HL-60 (cell line): ENCODE results near the gene GFAP.

ENCODE experiments used
- DNase-seq, 2 experiments: peaks; one replicate each; pipeline ENCODE4 v3.0.0-alpha.2; 2010 to 2020; ENCODE audit warnings: low read depth in 1 of 2, low spot score in 1 of 2
- H3K27ac ChIP-seq: fragments of 250-450 bp; sonication (Bioruptor Pico); replicated peaks from 2 replicates; pipeline ENCODE4 v1.5.1; 2020; ENCODE audit warnings: mild to moderate bottlenecking, moderate library complexity
- H3K27me3 ChIP-seq: fragments of 250-450 bp; sonication (Bioruptor Pico); 2 replicates; pipeline ENCODE4 v1.5.1; 2021; ENCODE audit warnings: mild to moderate bottlenecking, moderate library complexity; ENCODE audit not compliant: insufficient read depth, poor library complexity, severe bottlenecking
- H3K4me3 ChIP-seq: replicated peaks from 2 replicates; pipeline ENCODE4 v1.5.1; 2011; ENCODE audit warnings: mild to moderate bottlenecking, control low read depth, low read length; ENCODE audit not compliant: insufficient read depth
- CTCF ChIP-seq: IDR thresholded peaks from one replicate; pipeline ENCODE4 v1.5.1; 2011; ENCODE audit warnings: low read length, control low read depth, inconsistent platforms; ENCODE audit not compliant: insufficient read depth
- GABPA ChIP-seq: IDR thresholded peaks from 2 replicates; pipeline ENCODE4 v1.6.1; 2012; ENCODE audit warnings: low read depth
- POLR2AphosphoS5 ChIP-seq: IDR thresholded peaks from 2 replicates; pipeline ENCODE4 v1.6.1; 2012; ENCODE audit warnings: low read depth
- REST ChIP-seq: IDR thresholded peaks from 2 replicates; pipeline ENCODE4 v1.6.1; 2012; ENCODE audit warnings: low read depth; ENCODE audit not compliant: insufficient replicate concordance
- SPI1 ChIP-seq: IDR thresholded peaks from 2 replicates; pipeline ENCODE4 v1.6.1; 2012; ENCODE audit warnings: low read depth, mild to moderate bottlenecking, borderline replicate concordance

GFAP gene

GRCh38 chr17:44931376-44931775, 16.1 kb upstream of the GFAP start:
- no peak overlapping the region for H3K27ac ChIP-seq
- no peak for DNase-seq
- no peak overlapping the region for H3K4me3 ChIP-seq
- H3K27me3 ChIP-seq = no peaks in the 10 kb centered on the region
- TF ChIP-seq SPI1 = no peak
- no peak for TF ChIP-seq GABPA
- no peak for TF ChIP-seq POLR2AphosphoS5
- TF ChIP-seq CTCF = no peak
- TF ChIP-seq REST = no peak

GRCh38 chr17:44930667-44931066, 15.4 kb upstream of the GFAP start:
- Histone ChIP-seq H3K27ac (no peak overlapping the region), H3K4me3 (no peak overlapping the region), H3K27me3 (no peaks in the 10 kb centered on the region)
- TF ChIP-seq SPI1 (no peak), GABPA (no peak)
- DNase-seq = no peak

GRCh38 chr17:44928950-44929720, 13.8 kb upstream of the GFAP start:
- H3K27me3 ChIP-seq = no peaks in the 10 kb centered on the region
- H3K27ac ChIP-seq = no peak overlapping the region
- H3K4me3 ChIP-seq = no peak overlapping the region
- DNase-seq = no peak
- no peak for TF ChIP-seq GABPA
- TF ChIP-seq POLR2AphosphoS5 = no peak
- no peak for TF ChIP-seq SPI1
- no peak for TF ChIP-seq REST

- TF ChIP-seq GABPA (no peak), CTCF (no peak), SPI1 (no peak), REST (no peak), POLR2AphosphoS5 (no peak)
- DNase-seq = no peak
- H3K27ac ChIP-seq = no peak overlapping the region
- H3K27me3 ChIP-seq = no peaks in the 10 kb centered on the region
- H3K4me3 ChIP-seq = no peak overlapping the region
Observed at GRCh38 chr17:44928136-44928535, 12.8 kb upstream of the GFAP start.
